HS-5 (cell line): ENCODE results near the gene PTK7.

Experiments used
- DNase-seq: peaks from one replicate; pipeline ENCODE4 v3.0.0-alpha.2; 2012; ENCODE audit warnings: low read depth

The PTK7 gene

DNA sequence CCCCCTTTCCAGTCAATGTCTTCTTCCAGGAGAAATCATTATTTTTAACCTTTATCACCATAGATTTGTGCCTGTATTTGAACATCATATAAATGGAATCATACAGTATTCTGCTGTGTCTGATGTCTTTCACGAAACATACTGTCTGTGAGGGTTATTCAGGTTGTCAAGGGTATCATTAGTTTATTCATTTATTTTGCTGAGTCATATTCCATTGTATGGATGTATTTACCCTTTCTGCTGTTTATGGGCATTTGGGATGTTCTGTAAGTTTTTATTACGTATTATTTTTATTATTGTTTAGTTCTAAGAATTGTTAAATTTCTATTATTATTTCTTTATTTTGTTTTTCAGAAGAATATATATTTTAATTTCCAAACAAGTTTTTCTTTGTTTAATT, 131.2 kb downstream of the PTK7 start:
- DNase-seq: no peak
